WTC11 (cell line): ENCODE results near the gene ZNHIT2. TPM values are rescaled to one million over a fixed set of nuclear protein-coding genes. Genes with fewer than 3 reads are reported as not detected.

Experiments used
- ATAC-seq: fragments of 200-7000 bp; cut with Tn5 transposase; 2 replicates; pipeline ENCODE4 v1.10.0; 2021; ENCODE audit warnings: mild to moderate bottlenecking, moderate library complexity
- CTCF ChIA-PET: fragments of 300-600 bp; sonication (Branson Sonifier 250); formaldehyde crosslinking; loops from one replicate; lab custom pipeline; 2021; ENCODE audit warnings: antibody characterized with exemption; lab: Charles Lee
- POLR2A ChIA-PET: fragments of 350-600 bp; sonication (Branson Sonifier 250); formaldehyde crosslinking; loops from one replicate; lab custom pipeline; 2021; ENCODE audit warnings: antibody characterized with exemption; lab: Charles Lee
- DNase-seq: peaks from one replicate; pipeline ENCODE4 v3.0.0; 2021; ENCODE audit warnings: low spot score
- H3K27ac Mint-ChIP-seq: 2 replicates; pipeline ENCODE4 v1.8.0; 2021; ENCODE audit warnings: mixed read lengths
- H3K27me3 Mint-ChIP-seq: 2 replicates; pipeline ENCODE4 v1.8.0; 2021; ENCODE audit warnings: low read depth, mild to moderate bottlenecking, moderate library complexity, mixed read lengths
- H3K36me3 Mint-ChIP-seq: 2 replicates; pipeline ENCODE4 v1.8.0; 2021; ENCODE audit warnings: mixed read lengths
- H3K4me1 Mint-ChIP-seq: 2 replicates; pipeline ENCODE4 v1.8.0; 2022; ENCODE audit warnings: mixed read lengths
- H3K4me3 Mint-ChIP-seq: 2 replicates; pipeline ENCODE4 v1.8.0; 2021; ENCODE audit warnings: mild to moderate bottlenecking, moderate library complexity, mixed read lengths
- H3K9me3 Mint-ChIP-seq: 2 replicates; pipeline ENCODE4 v1.8.0; 2021; ENCODE audit warnings: mixed read lengths
- CBFB ChIP-seq: sonication (generic); formaldehyde crosslinking; IDR thresholded peaks from 2 replicates; pipeline ENCODE4 v1.8.1; 2022; ENCODE audit warnings: mild to moderate bottlenecking, low read depth, missing genetic modification reagents
- CREM ChIP-seq: sonication (generic); formaldehyde crosslinking; IDR thresholded peaks from 2 replicates; pipeline ENCODE4 v1.8.1; 2022; ENCODE audit warnings: mild to moderate bottlenecking, missing genetic modification reagents, moderate library complexity
- EMX1 ChIP-seq: fragments of 250-450 bp; sonication (Bioruptor Pico); IDR thresholded peaks from 2 replicates; pipeline ENCODE4 v1.8.0; 2021; ENCODE audit warnings: mild to moderate bottlenecking
- GRHL2 ChIP-seq: fragments of 250-450 bp; sonication (Bioruptor Pico); IDR thresholded peaks from 2 replicates; pipeline ENCODE4 v1.8.0; 2022; ENCODE audit warnings: mild to moderate bottlenecking, moderate library complexity; ENCODE audit not compliant: insufficient replicate concordance, severe bottlenecking
- NFYB ChIP-seq: sonication (generic); formaldehyde crosslinking; conservative IDR thresholded peaks from 2 replicates; pipeline ENCODE4 v1.8.0; 2022; ENCODE audit warnings: low read depth, missing genetic modification reagents
- OVOL2 ChIP-seq: fragments of 250-450 bp; sonication (Bioruptor Pico); IDR thresholded peaks from 2 replicates; pipeline ENCODE4 v1.9.0; 2021; ENCODE audit warnings: mild to moderate bottlenecking, borderline replicate concordance
- SMAD4 ChIP-seq: sonication (generic); formaldehyde crosslinking; IDR thresholded peaks from 2 replicates; pipeline ENCODE4 v1.8.0; 2022; ENCODE audit warnings: mild to moderate bottlenecking, missing genetic modification reagents
- ZNF138 ChIP-seq: sonication (generic); formaldehyde crosslinking; conservative IDR thresholded peaks from 2 replicates; pipeline ENCODE4 v1.8.1; 2022; ENCODE audit warnings: mild to moderate bottlenecking, moderate library complexity, missing genetic modification reagents
- ZNF232 ChIP-seq: sonication (generic); formaldehyde crosslinking; IDR thresholded peaks from 2 replicates; pipeline ENCODE4 v1.8.0; 2022; ENCODE audit warnings: mild to moderate bottlenecking, missing genetic modification reagents
- ZNF317 ChIP-seq: sonication (generic); formaldehyde crosslinking; IDR thresholded peaks from 2 replicates; pipeline ENCODE4 v1.8.1; 2023; ENCODE audit warnings: low read depth, mild to moderate bottlenecking, moderate library complexity, missing genetic modification reagents, borderline replicate concordance
- ZNF396 ChIP-seq: fragments of 250-450 bp; sonication (Bioruptor Pico); IDR thresholded peaks from 2 replicates; pipeline ENCODE4 v1.8.0; 2021; ENCODE audit warnings: mild to moderate bottlenecking, moderate library complexity, borderline replicate concordance
- ZNF671 ChIP-seq: fragments of 250-450 bp; sonication (Bioruptor Pico); IDR thresholded peaks from 2 replicates; pipeline ENCODE4 v1.8.0; 2021; ENCODE audit warnings: mild to moderate bottlenecking
- total RNA-seq: library from RNA; stranded (reverse); gene quantifications from 3 replicates; pipeline ENCODE4 v1.2.3, GENCODE V29; 2021
- TF ChIP-seq, protein P1 (sequence below): sonication (generic); formaldehyde crosslinking; IDR thresholded peaks from 2 replicates; pipeline ENCODE4 v1.8.0; 2023; ENCODE audit warnings: mild to moderate bottlenecking, missing genetic modification reagents
- TF ChIP-seq, protein P2 (sequence below): sonication (generic); formaldehyde crosslinking; IDR thresholded peaks from 2 replicates; pipeline ENCODE4 v1.8.0; 2023; ENCODE audit warnings: missing genetic modification reagents
- TF ChIP-seq, protein P3 (sequence below): sonication (generic); formaldehyde crosslinking; IDR thresholded peaks from 2 replicates; pipeline ENCODE4 v1.8.1; 2023; ENCODE audit warnings: mild to moderate bottlenecking, moderate library complexity, missing genetic modification reagents
- TF ChIP-seq, protein P4 (sequence below): sonication (generic); formaldehyde crosslinking; IDR thresholded peaks from 2 replicates; pipeline ENCODE4 v1.8.0; 2022; ENCODE audit warnings: mild to moderate bottlenecking, missing genetic modification reagents
- TF ChIP-seq, protein P5 (sequence below): sonication (generic); formaldehyde crosslinking; IDR thresholded peaks from 2 replicates; pipeline ENCODE4 v1.8.1; 2022; ENCODE audit warnings: low read depth, mild to moderate bottlenecking, moderate library complexity, missing genetic modification reagents, borderline replicate concordance
- TF ChIP-seq, protein P6 (sequence below): sonication (generic); formaldehyde crosslinking; IDR thresholded peaks from 2 replicates; pipeline ENCODE4 v1.8.1; 2022; ENCODE audit warnings: mild to moderate bottlenecking, moderate library complexity, missing genetic modification reagents

The ZNHIT2 gene
- total RNA-seq, 1 experiment from 2014 or later, result 16.7 TPM

DNA sequence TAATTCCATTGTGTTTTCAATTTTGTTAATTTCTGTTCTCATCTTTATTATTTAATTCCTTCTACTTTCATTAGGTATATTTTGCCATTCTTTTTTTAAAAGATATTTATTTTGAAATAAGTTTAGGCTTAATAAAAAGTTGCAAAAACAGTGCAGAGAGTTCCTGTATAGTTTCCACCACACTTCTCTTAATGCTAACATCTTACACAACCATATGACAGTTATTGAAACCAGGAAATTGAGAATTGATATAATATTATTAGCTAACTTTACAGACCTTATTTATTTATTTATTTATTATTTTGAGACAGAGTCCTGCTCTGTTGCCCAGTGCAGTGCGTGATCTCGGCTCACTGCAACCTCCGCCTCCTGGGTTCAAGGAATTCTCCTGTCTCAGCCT is 38.8 kb upstream of the ZNHIT2 start (continued):
- TF ChIP-seq, protein P1, sequence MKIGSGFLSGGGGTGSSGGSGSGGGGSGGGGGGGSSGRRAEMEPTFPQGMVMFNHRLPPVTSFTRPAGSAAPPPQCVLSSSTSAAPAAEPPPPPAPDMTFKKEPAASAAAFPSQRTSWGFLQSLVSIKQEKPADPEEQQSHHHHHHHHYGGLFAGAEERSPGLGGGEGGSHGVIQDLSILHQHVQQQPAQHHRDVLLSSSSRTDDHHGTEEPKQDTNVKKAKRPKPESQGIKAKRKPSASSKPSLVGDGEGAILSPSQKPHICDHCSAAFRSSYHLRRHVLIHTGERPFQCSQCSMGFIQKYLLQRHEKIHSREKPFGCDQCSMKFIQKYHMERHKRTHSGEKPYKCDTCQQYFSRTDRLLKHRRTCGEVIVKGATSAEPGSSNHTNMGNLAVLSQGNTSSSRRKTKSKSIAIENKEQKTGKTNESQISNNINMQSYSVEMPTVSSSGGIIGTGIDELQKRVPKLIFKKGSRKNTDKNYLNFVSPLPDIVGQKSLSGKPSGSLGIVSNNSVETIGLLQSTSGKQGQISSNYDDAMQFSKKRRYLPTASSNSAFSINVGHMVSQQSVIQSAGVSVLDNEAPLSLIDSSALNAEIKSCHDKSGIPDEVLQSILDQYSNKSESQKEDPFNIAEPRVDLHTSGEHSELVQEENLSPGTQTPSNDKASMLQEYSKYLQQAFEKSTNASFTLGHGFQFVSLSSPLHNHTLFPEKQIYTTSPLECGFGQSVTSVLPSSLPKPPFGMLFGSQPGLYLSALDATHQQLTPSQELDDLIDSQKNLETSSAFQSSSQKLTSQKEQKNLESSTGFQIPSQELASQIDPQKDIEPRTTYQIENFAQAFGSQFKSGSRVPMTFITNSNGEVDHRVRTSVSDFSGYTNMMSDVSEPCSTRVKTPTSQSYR (CRISPR knock-in tag), result no peak
- TF ChIP-seq ZNF671 (CRISPR knock-in tag), result no peak
- no peak for TF ChIP-seq ZNF232 (CRISPR knock-in tag)

DNA sequence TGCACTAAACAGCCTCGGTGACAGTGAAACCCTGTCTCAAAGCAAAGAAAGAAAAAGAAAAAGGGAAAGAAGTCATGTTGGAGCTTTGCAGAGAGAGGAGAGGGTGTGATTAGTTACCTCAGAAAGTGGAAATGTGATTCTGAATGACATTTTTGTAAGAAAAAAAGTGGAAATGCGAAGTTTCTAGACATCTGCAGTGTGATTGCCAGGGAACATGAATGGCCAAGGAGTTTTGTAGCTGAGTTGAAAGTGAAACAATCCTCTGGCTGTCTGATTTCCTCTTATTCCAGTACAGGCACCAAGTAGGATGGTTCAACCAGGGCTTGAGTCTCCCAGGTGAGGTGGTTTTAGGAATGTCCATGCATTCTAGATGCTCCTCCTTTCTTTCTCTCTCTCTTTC is 34.6 kb upstream of the ZNHIT2 start:
- Mint-ChIP-seq H3K4me1 (no peaks in the 10 kb centered on the region), H3K36me3 (no peaks in the 10 kb centered on the region), H3K4me3 (no peak overlapping the region), H3K27ac (no peak overlapping the region), H3K9me3 (peaks cover 4% of the 10 kb centered on the region), H3K27me3 (peaks cover 35% of the 10 kb centered on the region)
- CTCF ChIA-PET, result no interaction called here
- TF ChIP-seq, protein P2, sequence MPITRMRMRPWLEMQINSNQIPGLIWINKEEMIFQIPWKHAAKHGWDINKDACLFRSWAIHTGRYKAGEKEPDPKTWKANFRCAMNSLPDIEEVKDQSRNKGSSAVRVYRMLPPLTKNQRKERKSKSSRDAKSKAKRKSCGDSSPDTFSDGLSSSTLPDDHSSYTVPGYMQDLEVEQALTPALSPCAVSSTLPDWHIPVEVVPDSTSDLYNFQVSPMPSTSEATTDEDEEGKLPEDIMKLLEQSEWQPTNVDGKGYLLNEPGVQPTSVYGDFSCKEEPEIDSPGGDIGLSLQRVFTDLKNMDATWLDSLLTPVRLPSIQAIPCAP (CRISPR knock-in tag), result no peak
- TF ChIP-seq, protein P3, sequence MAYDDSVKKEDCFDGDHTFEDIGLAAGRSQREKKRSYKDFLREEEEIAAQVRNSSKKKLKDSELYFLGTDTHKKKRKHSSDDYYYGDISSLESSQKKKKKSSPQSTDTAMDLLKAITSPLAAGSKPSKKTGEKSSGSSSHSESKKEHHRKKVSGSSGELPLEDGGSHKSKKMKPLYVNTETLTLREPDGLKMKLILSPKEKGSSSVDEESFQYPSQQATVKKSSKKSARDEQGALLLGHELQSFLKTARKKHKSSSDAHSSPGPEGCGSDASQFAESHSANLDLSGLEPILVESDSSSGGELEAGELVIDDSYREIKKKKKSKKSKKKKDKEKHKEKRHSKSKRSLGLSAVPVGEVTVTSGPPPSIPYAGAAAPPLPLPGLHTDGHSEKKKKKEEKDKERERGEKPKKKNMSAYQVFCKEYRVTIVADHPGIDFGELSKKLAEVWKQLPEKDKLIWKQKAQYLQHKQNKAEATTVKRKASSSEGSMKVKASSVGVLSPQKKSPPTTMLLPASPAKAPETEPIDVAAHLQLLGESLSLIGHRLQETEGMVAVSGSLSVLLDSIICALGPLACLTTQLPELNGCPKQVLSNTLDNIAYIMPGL, result no peak
- TF ChIP-seq, protein P4, sequence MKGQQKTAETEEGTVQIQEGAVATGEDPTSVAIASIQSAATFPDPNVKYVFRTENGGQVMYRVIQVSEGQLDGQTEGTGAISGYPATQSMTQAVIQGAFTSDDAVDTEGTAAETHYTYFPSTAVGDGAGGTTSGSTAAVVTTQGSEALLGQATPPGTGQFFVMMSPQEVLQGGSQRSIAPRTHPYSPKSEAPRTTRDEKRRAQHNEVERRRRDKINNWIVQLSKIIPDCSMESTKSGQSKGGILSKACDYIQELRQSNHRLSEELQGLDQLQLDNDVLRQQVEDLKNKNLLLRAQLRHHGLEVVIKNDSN (CRISPR knock-in tag), result no peak
- TF ChIP-seq SMAD4 (CRISPR knock-in tag) (no peak), ZNF138 (CRISPR knock-in tag) (no peak), GRHL2 (no peak), ZNF317 (CRISPR knock-in tag) (no peak), ZNF396 (no peak), NFYB (CRISPR knock-in tag) (no peak), OVOL2 (CRISPR knock-in tag) (no peak)
- TF ChIP-seq, protein P5, sequence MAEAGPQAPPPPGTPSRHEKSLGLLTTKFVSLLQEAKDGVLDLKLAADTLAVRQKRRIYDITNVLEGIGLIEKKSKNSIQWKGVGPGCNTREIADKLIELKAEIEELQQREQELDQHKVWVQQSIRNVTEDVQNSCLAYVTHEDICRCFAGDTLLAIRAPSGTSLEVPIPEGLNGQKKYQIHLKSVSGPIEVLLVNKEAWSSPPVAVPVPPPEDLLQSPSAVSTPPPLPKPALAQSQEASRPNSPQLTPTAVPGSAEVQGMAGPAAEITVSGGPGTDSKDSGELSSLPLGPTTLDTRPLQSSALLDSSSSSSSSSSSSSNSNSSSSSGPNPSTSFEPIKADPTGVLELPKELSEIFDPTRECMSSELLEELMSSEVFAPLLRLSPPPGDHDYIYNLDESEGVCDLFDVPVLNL, result no peak
- POLR2A ChIA-PET, result no interaction called here
- DNase-seq (no peak), ATAC-seq (no peak)

DNA sequence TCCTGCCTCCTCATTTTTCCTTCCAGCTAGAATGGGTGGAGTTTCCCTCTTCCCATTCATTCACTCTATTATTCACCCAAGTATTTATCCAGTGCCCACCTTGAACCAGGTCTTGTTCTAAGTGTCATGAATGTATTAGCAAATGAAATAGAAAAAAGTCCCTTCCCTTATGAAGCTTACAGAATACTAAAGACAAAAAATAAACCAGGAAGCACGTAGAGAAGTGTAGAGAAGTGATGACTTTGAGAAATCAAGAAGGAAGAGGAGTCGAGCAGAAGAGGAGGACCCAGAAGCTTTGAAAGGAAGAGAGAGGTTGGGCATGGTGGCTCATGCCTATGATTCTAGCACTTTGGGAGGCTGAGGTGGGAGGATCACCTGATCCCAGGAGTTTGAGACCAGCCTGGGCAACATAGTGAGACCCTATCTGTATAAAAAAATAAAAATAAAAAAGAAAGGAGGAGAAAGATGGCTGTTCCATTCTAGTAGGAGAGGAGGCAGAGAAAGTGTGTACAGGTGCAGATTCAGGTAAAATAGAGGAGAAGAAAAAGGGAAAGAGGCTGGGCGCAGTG is 33.9 kb upstream of the ZNHIT2 start:
- peaks cover 33% of the 10 kb centered on the region for H3K27me3 Mint-ChIP-seq
- no peak overlapping the region for H3K4me3 Mint-ChIP-seq
- ATAC-seq, result no peak
- H3K4me1 Mint-ChIP-seq, result no peaks in the 10 kb centered on the region
- H3K9me3 Mint-ChIP-seq, result peaks cover 10% of the 10 kb centered on the region
- DNase-seq, result no peak
- H3K36me3 Mint-ChIP-seq, result no peaks in the 10 kb centered on the region
- H3K27ac Mint-ChIP-seq, result no peak overlapping the region
- CTCF ChIA-PET, result no interaction called here
- POLR2A ChIA-PET, result no interaction called here
- no peak for TF ChIP-seq CBFB (CRISPR knock-in tag)
- no peak for TF ChIP-seq CREM (CRISPR knock-in tag)
- TF ChIP-seq, protein P6, sequence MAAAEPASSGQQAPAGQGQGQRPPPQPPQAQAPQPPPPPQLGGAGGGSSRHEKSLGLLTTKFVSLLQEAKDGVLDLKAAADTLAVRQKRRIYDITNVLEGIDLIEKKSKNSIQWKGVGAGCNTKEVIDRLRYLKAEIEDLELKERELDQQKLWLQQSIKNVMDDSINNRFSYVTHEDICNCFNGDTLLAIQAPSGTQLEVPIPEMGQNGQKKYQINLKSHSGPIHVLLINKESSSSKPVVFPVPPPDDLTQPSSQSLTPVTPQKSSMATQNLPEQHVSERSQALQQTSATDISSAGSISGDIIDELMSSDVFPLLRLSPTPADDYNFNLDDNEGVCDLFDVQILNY, result no peak
- no peak for TF ChIP-seq EMX1 (CRISPR knock-in tag)
- TF ChIP-seq, protein P4 (CRISPR knock-in tag), result no peak
